ENCODE results near the gene CSNK1D. TPM values are rescaled to one million over a fixed set of nuclear protein-coding genes. Genes with fewer than 3 reads are reported as not detected.

CSNK1D gene
- total and polyA plus RNA-seq, 9 donors = 46.0 to 160 (median 121) TPM

DNA sequence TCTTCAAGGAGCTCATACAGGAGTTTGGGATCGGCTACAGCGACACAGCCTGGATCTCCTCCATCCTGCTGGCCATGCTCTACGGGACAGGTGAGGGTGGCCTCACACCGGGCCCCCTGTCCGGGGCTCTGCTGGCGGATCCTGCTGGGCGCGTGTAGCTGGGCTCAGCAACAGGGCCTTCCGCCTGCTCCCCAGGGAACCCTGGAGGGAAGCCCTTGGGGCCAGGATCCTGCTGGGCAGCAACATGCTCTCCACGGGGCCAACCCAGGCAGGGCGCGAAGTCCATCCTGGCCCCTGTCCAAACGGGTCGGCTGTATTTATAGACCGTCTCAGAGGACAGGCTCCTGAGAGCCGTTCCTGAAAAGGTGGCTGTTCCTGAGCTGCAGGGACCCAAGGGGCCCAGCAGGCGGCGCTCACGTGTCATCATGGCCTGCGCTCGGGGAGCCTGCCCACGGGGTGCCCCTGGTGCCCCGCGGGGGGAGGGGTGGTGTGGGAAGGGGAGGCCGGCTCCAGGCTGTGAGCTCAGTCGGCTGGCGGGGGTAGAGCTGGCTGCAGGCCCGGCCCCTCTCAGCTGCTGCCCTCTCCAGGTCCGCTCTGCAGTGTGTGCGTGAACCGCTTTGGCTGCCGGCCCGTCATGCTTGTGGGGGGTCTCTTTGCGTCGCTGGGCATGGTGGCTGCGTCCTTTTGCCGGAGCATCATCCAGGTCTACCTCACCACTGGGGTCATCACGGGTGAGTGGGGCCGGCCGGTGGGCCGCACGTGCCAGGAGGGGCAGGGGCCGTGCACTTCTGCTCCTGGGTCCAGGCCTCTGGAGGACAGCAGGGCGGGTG, 37.1 kb downstream of the CSNK1D start:
- Histone ChIP-seq H3K36me3 (no peaks in the 10 kb centered on the region), H3K4me1 (ENCODE audit: insufficient read depth) (peaks cover 54% of the 10 kb centered on the region), H3K27me3 (no peaks in the 10 kb centered on the region), H3K4me3 (no peak overlapping the region), H3K27ac (peak overlapping the region; percentile 1 to 60), H3K9me3 (no peaks in the 10 kb centered on the region)
- DNase-seq = peak; percentile 68 to 85 (median 81)
- intact Hi-C loops (cut with DNase I) = loop anchor here in 2 of 4 donors (2.0 to 10.0 kb wide), 3 partner anchors 58 to 86 kb away; no protein-coding TSS in a partner anchor
- TF ChIP-seq, protein P1, sequence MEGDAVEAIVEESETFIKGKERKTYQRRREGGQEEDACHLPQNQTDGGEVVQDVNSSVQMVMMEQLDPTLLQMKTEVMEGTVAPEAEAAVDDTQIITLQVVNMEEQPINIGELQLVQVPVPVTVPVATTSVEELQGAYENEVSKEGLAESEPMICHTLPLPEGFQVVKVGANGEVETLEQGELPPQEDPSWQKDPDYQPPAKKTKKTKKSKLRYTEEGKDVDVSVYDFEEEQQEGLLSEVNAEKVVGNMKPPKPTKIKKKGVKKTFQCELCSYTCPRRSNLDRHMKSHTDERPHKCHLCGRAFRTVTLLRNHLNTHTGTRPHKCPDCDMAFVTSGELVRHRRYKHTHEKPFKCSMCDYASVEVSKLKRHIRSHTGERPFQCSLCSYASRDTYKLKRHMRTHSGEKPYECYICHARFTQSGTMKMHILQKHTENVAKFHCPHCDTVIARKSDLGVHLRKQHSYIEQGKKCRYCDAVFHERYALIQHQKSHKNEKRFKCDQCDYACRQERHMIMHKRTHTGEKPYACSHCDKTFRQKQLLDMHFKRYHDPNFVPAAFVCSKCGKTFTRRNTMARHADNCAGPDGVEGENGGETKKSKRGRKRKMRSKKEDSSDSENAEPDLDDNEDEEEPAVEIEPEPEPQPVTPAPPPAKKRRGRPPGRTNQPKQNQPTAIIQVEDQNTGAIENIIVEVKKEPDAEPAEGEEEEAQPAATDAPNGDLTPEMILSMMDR (IDR thresholded peaks at IDR 0.05) = peak; percentile 85 to 91 (median 89)
- no peak for TF ChIP-seq EP300 (IDR thresholded peaks at IDR 0.05)
- WGBS, 3 donors = 25 to 30% (median 25%) methylated on average over 37 to 44 of the region's 44 CpGs

- peak; percentile 61 to 74 (median 71) for DNase-seq
- H3K27me3 ChIP-seq = no peaks in the 10 kb centered on the region
- TF ChIP-seq POLR2A (IDR thresholded peaks at IDR 0.05) = no peak
- TF ChIP-seq, protein P1 (IDR thresholded peaks at IDR 0.05) = no peak
- TF ChIP-seq EP300 (IDR thresholded peaks at IDR 0.05) = no peak
- intact Hi-C loops (cut with DNase I) = loop anchor here in 3 of 4 donors (2.0 to 10.0 kb wide), 4 partner anchors 59 to 87 kb away; no protein-coding TSS in a partner anchor
- peaks cover 48% of the 10 kb centered on the region for H3K4me1 ChIP-seq (ENCODE audit: insufficient read depth)
- H3K4me3 ChIP-seq = no peak overlapping the region
- H3K9me3 ChIP-seq = no peaks in the 10 kb centered on the region
- no peaks in the 10 kb centered on the region for H3K36me3 ChIP-seq
- 22 to 46% (median 27%) methylated on average over 15 of the region's 15 CpGs for WGBS, 3 donors
- H3K27ac ChIP-seq = peak overlapping the region in 1 of 2 donors; percentile 60
These were observed 37.7 kb downstream of the CSNK1D start for GRCh38 chr17:82235775-82236141.

GRCh38 chr17:82235056-82235774, 38.3 kb downstream of the CSNK1D start:
- Histone ChIP-seq H3K27me3 (no peaks in the 10 kb centered on the region), H3K9me3 (no peaks in the 10 kb centered on the region), H3K36me3 (no peaks in the 10 kb centered on the region), H3K27ac (no peak overlapping the region), H3K4me3 (no peak overlapping the region), H3K4me1 (ENCODE audit: insufficient read depth) (peaks cover 48% of the 10 kb centered on the region)
- 70 to 76% (median 76%) methylated on average over 18 to 19 of the region's 19 CpGs for WGBS, 3 donors
- intact Hi-C loops (cut with DNase I) = loop anchor here in 3 of 4 donors (2.0 to 10.0 kb wide), 3 partner anchors 60 to 88 kb away; no protein-coding TSS in a partner anchor
- TF ChIP-seq, protein P1 (IDR thresholded peaks at IDR 0.05) = no peak
- no peak for TF ChIP-seq EP300 (IDR thresholded peaks at IDR 0.05)
- peak in 1 of 5 donors; percentile 31 for DNase-seq

DNA sequence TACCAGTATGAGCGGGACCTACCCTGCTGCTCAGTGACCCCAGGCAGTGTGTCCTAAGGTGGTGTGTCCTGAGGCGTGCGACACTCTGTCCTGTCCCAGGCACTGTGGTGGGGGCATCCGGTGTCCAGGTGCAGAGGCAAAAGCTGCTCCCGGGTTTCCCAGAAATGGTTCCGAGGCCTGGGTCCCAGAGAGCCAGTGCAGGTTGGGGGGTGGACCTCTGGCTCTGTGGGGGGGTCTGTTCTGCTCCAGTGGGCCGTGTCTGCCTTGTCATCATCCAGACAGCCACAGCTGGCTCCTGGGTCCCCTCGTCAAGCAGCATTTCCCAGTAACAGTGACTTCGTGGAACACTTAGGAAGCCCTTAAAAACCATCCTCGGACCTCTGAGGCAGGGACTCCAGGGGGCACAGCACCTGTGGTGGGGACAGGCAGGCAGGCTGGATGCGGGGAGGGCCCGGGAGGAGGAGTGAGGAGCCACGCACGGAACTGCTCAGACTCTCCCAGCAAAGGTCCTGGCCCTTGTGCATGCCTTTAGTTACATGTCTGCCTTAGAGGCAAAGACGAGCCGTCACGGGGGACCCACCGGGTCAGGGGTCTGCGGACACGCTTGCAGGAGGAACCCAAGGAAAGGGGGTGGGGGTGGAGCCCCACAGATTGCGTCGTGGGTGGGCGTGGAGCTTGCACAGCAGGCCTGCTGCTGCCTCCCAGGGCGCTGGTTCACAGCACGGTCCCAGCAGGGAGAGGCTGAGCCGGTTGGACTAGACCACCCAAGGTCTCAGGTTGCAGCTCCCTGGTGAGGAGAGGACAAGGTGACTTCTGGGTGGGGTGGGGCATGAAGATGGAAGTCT, 39.1 kb downstream of the CSNK1D start:
- Histone ChIP-seq H3K27me3 (no peaks in the 10 kb centered on the region), H3K27ac (no peak overlapping the region), H3K4me1 (ENCODE audit: insufficient read depth) (peaks cover 42% of the 10 kb centered on the region), H3K4me3 (no peak overlapping the region), H3K36me3 (no peaks in the 10 kb centered on the region), H3K9me3 (no peaks in the 10 kb centered on the region)
- DNase-seq = peak in 2 of 5 donors; percentile 21 to 36
- WGBS, 3 donors = 45 to 57% (median 46%) methylated on average over 26 of the region's 26 CpGs
- TF ChIP-seq EP300 (IDR thresholded peaks at IDR 0.05) = no peak
- TF ChIP-seq POLR2A (IDR thresholded peaks at IDR 0.05) = no peak
- TF ChIP-seq, protein P1 (IDR thresholded peaks at IDR 0.05) = no peak
- intact Hi-C loops (cut with DNase I) = loop anchor here in 3 of 4 donors (2.0 to 10.0 kb wide), 3 partner anchors 60 to 88 kb away; no protein-coding TSS in a partner anchor

Measured in ovary (tissue), 9 donors.